H1 (cell line): ENCODE measurements around the gene ARMC5. TPM values are rescaled to one million over a fixed set of nuclear protein-coding genes. Genes with fewer than 3 reads are reported as not detected.
A peak's percentile ranks its signal among the peaks of the same experiment; 100 is the strongest.

Experiments used
- CHD2 ChIP-seq: IDR thresholded peaks from 2 replicates; pipeline ENCODE4 v1.6.1; 2012; ENCODE audit warnings: low read length, improper control_type of control experiment
- EP300 ChIP-seq, 2 experiments: IDR thresholded peaks; 1 replicate in 1 of 2; 2 replicates in 1 of 2; pipeline ENCODE4 v1.6.1; 2011 to 2012; ENCODE audit warnings: low read depth in 2 of 2, low read length in 2 of 2, mild to moderate bottlenecking in 2 of 2, borderline replicate concordance in 1 of 2, inconsistent platforms in 1 of 2, moderate library complexity in 1 of 2
- EZH2 ChIP-seq: fragments of 200-600 bp; sonication (generic); IDR thresholded peaks from 2 replicates; pipeline ENCODE4 v1.7.1; 2012; ENCODE audit warnings: low read depth, mild to moderate bottlenecking, moderate library complexity, low read length, inconsistent platforms; ENCODE audit not compliant: severe bottlenecking
- NANOG ChIP-seq: IDR thresholded peaks from 2 replicates; pipeline ENCODE4 v1.6.1; 2011; ENCODE audit warnings: low read length, low read depth, mild to moderate bottlenecking, inconsistent platforms; ENCODE audit not compliant: insufficient read depth, poor library complexity, severe bottlenecking
- RFX5 ChIP-seq: IDR thresholded peaks from 2 replicates; pipeline ENCODE4 v1.6.1; 2011; ENCODE audit warnings: low read depth, low read length, improper control_type of control experiment, borderline replicate concordance
- RNF2 ChIP-seq: fragments of 200-900, 300-1000 bp; sonication (generic); IDR thresholded peaks from 2 replicates; pipeline ENCODE4 v1.7.1; 2016; ENCODE audit warnings: borderline replicate concordance, low read depth, mild to moderate bottlenecking, antibody characterized with exemption, low read length; ENCODE audit not compliant: poor library complexity, severe bottlenecking; ENCODE audit errors: missing control alignments
- RXRA ChIP-seq: IDR thresholded peaks from 2 replicates; pipeline ENCODE4 v1.6.1; 2011; ENCODE audit warnings: low read depth, mild to moderate bottlenecking, low read length, moderate library complexity; ENCODE audit not compliant: insufficient read depth
- YY1 ChIP-seq: IDR thresholded peaks from 2 replicates; pipeline ENCODE4 v1.6.1; 2011; ENCODE audit warnings: low read depth, mild to moderate bottlenecking, low read length
- polyA plus RNA-seq, 7 experiments: library from polyadenylated mRNA; depleted of rRNA in 3 of 7; stranded (reverse) in 5 of 7; unstranded in 2 of 7; fragments of >200 nt in 5 of 7; fragments of 200-250 nt in 2 of 7; gene quantifications; 1 replicate in 5 of 7; 2 replicates in 1 of 7; 4 replicates in 1 of 7; pipeline versions ENCODE4 v1.2.1 to v1.2.3, GENCODE V29; 2011 to 2013; ENCODE audit warnings: missing spikeins in 2 of 7, mixed read lengths in 2 of 7
- total RNA-seq: library from RNA; stranded (reverse); fragmentation: NEBNext Ultra II Directional; extraction: Animal tissue kit (Norgen Biotek cat#: 25700); gene quantifications from 2 replicates; pipeline ENCODE4 v1.2.1, GENCODE V29; 2021
- TF ChIP-seq, protein P1 (sequence below): IDR thresholded peaks from 2 replicates; pipeline ENCODE4 v1.6.1; 2012; ENCODE audit warnings: inconsistent platforms

Gene ARMC5
- total and polyA plus RNA-seq, 2 of the 8 experiments (the other 6 are each of a cell fraction or from before 2014, with no cell fraction given): 7.8 to 8.7 TPM

DNA sequence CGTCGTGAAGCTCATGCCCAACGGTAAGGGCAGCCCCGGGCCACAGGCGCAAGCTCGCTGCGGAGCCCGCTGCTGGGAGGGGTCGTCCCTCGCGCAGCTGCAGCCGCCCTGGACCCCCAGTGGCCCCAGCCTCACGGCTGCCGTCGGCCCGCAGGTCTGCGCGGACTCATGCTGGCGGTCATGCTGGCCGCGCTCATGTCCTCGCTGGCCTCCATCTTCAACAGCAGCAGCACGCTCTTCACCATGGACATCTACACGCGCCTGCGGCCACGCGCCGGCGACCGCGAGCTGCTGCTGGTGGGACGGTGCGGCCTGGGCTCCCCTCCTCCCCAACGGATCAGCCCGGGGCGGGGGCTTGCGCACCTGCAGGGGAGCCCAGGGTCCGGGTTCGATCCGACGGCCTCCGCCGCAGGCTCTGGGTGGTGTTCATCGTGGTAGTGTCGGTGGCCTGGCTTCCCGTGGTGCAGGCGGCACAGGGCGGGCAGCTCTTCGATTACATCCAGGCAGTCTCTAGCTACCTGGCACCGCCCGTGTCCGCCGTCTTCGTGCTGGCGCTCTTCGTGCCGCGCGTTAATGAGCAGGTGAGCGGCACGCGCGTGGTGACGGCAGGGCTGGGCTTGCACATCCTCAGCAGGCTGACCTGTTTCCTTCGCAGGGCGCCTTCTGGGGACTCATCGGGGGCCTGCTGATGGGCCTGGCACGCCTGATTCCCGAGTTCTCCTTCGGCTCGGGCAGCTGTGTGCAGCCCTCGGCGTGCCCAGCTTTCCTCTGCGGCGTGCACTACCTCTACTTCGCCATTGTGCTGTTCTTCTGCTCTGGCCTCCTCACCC lies 29.4 kb downstream of the ARMC5 start (continued):
- no peak for TF ChIP-seq EZH2
- TF ChIP-seq RNF2: no peak
- peak; percentile 12; the same call in 1 of the 2 replicates for TF ChIP-seq CHD2
- TF ChIP-seq EP300 (IDR thresholded peaks at IDR 0.05; ENCODE audit: borderline replicate concordance in 1 of 2, low read depth in 2 of 2, low read length in 2 of 2): no peak
- TF ChIP-seq, protein P1, sequence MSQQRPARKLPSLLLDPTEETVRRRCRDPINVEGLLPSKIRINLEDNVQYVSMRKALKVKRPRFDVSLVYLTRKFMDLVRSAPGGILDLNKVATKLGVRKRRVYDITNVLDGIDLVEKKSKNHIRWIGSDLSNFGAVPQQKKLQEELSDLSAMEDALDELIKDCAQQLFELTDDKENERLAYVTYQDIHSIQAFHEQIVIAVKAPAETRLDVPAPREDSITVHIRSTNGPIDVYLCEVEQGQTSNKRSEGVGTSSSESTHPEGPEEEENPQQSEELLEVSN: peak; percentile 43; the same call in 1 of the 2 replicates
- no peak for TF ChIP-seq RFX5
- TF ChIP-seq RXRA: no peak
- TF ChIP-seq YY1: peak; percentile 41; the same call in 1 of the 2 replicates
- no peak for TF ChIP-seq NANOG
